HFF-Myc (cell line): Measurements from ENCODE around the gene REEP6.

Experiments
- DNase-seq: peaks from one replicate; pipeline ENCODE4 v3.0.0-alpha.2; 2011; ENCODE audit warnings: low read depth; ENCODE audit errors: extremely low read depth
- H3K4me3 ChIP-seq: replicated peaks from 2 replicates; pipeline ENCODE4 v1.5.1; 2011; ENCODE audit warnings: low read depth, mild to moderate bottlenecking, control low read depth, low read length
- TF ChIP-seq, protein P1 (sequence below): IDR thresholded peaks from 2 replicates; pipeline ENCODE4 v1.5.1; 2012; ENCODE audit warnings: mild to moderate bottlenecking, low read depth, low read length, control low read depth; ENCODE audit errors: missing control alignments

REEP6 gene

DNA sequence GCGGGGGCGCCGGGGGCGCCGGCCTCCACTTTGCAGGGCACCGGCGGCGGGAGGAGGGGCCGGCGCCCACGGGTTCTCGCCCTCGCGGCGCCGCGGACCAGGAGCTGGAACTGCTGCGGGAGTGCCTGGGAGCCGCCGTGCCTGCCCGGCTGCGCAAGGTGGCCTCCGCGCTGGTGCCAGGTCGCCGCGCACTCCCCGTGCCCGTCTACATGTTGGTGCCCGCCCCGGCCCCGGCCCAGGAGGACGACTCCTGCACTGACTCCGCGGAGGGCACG, 23.8 kb upstream of the REEP6 start:
- no peak overlapping the region for H3K4me3 ChIP-seq
- TF ChIP-seq, protein P1, sequence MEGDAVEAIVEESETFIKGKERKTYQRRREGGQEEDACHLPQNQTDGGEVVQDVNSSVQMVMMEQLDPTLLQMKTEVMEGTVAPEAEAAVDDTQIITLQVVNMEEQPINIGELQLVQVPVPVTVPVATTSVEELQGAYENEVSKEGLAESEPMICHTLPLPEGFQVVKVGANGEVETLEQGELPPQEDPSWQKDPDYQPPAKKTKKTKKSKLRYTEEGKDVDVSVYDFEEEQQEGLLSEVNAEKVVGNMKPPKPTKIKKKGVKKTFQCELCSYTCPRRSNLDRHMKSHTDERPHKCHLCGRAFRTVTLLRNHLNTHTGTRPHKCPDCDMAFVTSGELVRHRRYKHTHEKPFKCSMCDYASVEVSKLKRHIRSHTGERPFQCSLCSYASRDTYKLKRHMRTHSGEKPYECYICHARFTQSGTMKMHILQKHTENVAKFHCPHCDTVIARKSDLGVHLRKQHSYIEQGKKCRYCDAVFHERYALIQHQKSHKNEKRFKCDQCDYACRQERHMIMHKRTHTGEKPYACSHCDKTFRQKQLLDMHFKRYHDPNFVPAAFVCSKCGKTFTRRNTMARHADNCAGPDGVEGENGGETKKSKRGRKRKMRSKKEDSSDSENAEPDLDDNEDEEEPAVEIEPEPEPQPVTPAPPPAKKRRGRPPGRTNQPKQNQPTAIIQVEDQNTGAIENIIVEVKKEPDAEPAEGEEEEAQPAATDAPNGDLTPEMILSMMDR = no peak
- DNase-seq = no peak

DNA sequence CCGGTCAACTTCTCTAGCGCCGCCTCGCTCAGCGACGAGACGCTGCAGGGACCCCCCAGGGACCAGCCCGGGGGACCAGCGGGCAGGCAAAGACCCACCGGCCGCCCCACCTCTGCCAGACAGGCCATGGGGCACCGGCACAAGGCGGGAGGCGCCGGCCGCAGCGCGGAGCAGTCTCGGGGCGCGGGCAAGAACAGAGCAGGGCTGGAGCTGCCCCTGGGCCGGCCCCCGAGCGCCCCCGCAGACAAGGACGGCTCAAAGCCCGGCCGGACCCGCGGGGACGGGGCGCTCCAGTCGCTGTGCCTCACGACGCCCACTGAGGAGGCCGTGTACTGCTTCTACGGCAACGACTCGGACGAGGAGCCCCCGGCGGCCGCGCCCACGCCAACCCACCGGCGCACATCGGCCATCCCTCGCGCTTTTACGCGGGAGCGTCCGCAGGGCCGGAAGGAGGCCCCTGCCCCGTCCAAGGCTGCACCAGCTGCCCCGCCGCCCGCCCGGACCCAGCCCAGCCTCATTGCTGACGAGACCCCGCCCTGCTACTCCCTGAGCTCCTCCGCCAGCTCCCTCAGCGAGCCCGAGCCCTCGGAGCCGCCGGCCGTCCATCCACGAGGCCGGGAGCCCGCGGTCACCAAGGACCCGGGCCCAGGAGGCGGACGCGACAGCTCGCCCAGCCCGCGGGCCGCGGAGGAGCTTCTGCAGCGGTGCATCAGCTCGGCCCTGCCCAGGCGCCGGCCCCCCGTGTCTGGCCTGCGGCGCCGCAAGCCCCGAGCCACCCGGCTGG, 23.3 kb upstream of the REEP6 start:
- H3K4me3 ChIP-seq = no peak overlapping the region
- no peak for DNase-seq

DNA sequence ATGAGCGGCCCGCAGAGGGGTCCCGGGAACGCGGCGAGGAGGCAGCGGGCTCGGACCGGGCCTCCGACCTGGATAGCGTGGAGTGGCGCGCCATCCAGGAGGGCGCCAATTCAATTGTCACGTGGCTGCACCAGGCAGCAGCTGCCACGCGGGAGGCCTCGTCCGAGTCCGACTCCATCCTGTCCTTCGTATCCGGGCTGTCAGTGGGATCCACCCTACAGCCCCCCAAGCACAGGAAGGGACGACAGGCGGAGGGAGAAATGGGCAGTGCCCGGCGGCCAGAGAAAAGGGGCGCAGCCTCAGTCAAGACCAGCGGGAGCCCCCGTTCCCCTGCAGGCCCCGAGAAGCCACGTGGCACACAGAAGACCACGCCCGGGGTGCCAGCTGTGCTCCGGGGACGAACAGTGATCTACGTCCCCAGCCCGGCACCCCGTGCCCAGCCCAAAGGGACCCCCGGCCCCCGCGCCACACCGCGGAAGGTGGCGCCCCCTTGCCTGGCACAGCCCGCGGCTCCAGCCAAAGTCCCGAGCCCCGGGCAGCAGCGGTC, 22.6 kb upstream of the REEP6 start:
- no peak overlapping the region for H3K4me3 ChIP-seq
- TF ChIP-seq, protein P1 = no peak
- DNase-seq = no peak

More for the DNA sequence above, 23.3 kb upstream of the REEP6 start:
- TF ChIP-seq, protein P1 = no peak

DNA sequence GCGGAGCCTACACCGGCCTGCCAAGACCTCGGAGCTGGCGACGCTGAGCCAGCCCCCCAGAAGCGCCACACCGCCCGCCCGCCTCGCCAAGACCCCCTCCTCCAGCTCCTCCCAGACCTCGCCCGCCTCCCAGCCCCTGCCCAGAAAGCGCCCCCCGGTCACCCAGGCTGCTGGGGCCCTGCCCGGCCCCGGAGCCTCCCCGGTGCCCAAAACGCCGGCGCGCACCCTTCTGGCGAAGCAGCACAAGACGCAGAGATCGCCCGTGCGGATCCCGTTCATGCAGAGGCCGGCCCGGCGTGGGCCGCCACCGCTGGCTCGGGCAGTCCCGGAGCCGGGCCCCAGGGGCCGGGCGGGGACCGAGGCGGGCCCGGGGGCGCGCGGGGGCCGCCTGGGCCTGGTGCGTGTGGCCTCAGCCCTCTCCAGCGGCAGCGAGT, 22.1 kb upstream of the REEP6 start:
- H3K4me3 ChIP-seq = no peak overlapping the region
- DNase-seq = no peak
- TF ChIP-seq, protein P1 = no peak

DNA sequence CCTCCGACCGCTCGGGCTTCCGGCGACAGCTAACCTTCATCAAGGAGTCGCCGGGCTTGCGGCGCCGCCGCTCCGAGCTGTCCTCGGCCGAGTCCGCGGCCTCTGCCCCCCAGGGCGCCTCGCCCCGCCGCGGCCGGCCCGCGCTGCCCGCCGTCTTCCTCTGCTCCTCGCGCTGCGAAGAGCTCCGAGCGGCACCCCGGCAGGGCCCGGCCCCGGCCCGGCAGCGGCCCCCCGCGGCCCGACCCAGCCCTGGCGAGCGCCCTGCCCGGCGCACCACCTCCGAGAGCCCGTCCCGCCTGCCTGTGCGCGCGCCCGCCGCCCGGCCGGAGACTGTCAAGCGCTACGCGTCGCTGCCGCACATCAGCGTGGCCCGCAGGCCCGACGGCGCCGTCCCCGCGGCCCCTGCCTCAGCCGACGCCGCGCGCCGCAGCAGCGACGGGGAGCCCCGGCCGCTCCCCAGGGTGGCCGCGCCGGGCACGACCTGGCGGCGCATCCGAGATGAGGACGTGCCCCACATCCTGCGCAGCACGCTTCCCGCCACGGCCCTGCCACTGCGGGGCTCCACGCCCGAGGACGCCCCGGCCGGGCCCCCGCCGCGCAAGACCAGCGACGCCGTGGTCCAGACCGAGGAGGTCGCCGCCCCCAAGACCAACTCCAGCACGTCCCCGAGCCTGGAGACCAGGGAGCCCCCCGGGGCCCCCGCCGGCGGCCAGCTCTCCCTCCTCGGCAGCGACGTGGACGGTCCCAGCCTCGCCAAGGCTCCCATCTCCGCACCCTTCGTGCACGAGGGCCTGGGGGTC, 21.5 kb upstream of the REEP6 start:
- DNase-seq = no peak
- H3K4me3 ChIP-seq = no peak overlapping the region
- TF ChIP-seq, protein P1 = no peak

DNA sequence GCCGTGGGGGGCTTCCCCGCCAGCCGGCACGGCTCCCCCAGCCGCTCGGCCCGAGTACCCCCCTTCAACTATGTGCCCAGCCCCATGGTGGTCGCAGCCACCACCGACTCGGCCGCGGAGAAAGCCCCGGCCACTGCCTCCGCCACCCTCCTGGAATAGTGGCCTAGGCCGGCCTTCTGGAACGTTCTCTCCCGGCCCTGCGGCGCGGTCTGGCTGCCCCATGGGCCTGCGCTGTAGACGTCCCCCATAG, 21.0 kb upstream of the REEP6 start:
- no peak for DNase-seq
- TF ChIP-seq, protein P1 = no peak
- H3K4me3 ChIP-seq = no peak overlapping the region
